ENCODE measurements around the gene ZCCHC14.

DNA sequence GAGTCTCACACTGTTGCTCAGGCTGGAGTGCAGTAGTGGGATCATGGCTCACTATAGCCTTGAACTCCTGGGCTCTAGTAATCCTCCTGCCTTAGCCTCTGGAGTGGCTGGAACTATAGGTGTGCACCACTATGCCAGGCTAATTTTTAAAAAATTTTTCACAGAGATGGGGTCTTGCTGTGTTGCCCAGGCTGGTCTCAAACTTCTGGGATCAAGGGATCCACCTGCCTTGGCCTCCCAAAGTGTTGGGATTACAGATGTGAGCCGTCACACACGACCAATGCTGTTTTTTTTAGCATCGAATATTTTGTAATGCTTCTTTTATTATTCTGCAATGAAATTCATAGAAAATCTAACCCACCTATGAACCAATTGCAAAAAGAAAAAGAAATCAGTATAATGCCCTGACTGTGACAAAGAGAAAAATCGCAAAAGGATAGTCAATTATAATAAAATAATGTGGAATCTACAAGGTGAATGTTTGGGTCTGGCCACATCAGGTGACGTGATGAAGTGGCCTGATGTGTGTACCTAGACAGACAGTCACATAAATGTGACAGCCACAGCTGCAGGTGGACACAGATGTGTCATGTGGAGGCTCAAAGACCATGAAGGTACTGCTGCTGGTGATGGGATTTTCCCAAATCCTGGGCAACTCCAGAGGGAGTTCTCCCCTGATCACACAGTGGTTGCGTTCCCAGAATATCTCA, 33.6 kb upstream of the ZCCHC14 start:
- TF ChIP-seq, protein P1, sequence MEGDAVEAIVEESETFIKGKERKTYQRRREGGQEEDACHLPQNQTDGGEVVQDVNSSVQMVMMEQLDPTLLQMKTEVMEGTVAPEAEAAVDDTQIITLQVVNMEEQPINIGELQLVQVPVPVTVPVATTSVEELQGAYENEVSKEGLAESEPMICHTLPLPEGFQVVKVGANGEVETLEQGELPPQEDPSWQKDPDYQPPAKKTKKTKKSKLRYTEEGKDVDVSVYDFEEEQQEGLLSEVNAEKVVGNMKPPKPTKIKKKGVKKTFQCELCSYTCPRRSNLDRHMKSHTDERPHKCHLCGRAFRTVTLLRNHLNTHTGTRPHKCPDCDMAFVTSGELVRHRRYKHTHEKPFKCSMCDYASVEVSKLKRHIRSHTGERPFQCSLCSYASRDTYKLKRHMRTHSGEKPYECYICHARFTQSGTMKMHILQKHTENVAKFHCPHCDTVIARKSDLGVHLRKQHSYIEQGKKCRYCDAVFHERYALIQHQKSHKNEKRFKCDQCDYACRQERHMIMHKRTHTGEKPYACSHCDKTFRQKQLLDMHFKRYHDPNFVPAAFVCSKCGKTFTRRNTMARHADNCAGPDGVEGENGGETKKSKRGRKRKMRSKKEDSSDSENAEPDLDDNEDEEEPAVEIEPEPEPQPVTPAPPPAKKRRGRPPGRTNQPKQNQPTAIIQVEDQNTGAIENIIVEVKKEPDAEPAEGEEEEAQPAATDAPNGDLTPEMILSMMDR (IDR thresholded peaks at IDR 0.05) = no peak
- TF ChIP-seq POLR2A (IDR thresholded peaks at IDR 0.05) = no peak
- TF ChIP-seq EP300 (IDR thresholded peaks at IDR 0.05) = no peak

Data from upper lobe of left lung (tissue), 4 donors.